ENCODE data around the gene DPP6. TPM values are rescaled to one million over a fixed set of nuclear protein-coding genes. Genes with fewer than 3 reads are reported as not detected.

The DPP6 gene
- total and polyA plus RNA-seq, 5 donors from 2014 or later = not detected

GRCh38 chr7:154553711-154554265, 501.6 kb downstream of the DPP6 start:
- DNase-seq (no peak), ATAC-seq (ENCODE audit: low read depth in 2 of 2) (no peak)
- Histone ChIP-seq H3K4me1 (ENCODE audit: control insufficient read depth, insufficient read depth, low read length, poor library complexity, severe bottlenecking) (no peaks in the 10 kb centered on the region), H3K27me3 (ENCODE audit: control insufficient read depth, insufficient read depth, low read length) (no peaks in the 10 kb centered on the region), H3K9me3 (ENCODE audit: control insufficient read depth in 2 of 2, low read length in 2 of 2) (no peaks in the 10 kb centered on the region), H3K4me3 (ENCODE audit: low read depth, low read length) (no peak overlapping the region), H3K36me3 (ENCODE audit: control insufficient read depth, insufficient read depth, low read length) (no peaks in the 10 kb centered on the region), H3K27ac (ENCODE audit: insufficient read depth, low read length, poor library complexity, severe bottlenecking) (no peak overlapping the region)
- Mint-ChIP-seq H3K4me3 (no peak overlapping the region), H3K9me3 (peaks cover 0 to 10% (median 3%) of the 10 kb centered on the region in 7 donors), H3K27ac (no peak overlapping the region), H3K4me1 (no peaks in the 10 kb centered on the region), H3K36me3 (no peaks in the 10 kb centered on the region), H3K27me3 (no peaks in the 10 kb centered on the region)

- ATAC-seq (ENCODE audit: low read depth in 2 of 2) (no peak), DNase-seq (no peak)
- Histone ChIP-seq H3K27me3 (ENCODE audit: control insufficient read depth, insufficient read depth, low read length) (no peaks in the 10 kb centered on the region), H3K27ac (ENCODE audit: insufficient read depth, low read length, poor library complexity, severe bottlenecking) (no peak overlapping the region), H3K4me1 (ENCODE audit: control insufficient read depth, insufficient read depth, low read length, poor library complexity, severe bottlenecking) (no peaks in the 10 kb centered on the region), H3K9me3 (ENCODE audit: control insufficient read depth in 2 of 2, low read length in 2 of 2) (no peaks in the 10 kb centered on the region), H3K36me3 (ENCODE audit: control insufficient read depth, insufficient read depth, low read length) (no peaks in the 10 kb centered on the region), H3K4me3 (ENCODE audit: low read depth, low read length) (no peak overlapping the region)
- no peaks in the 10 kb centered on the region for H3K27me3 Mint-ChIP-seq
- H3K9me3 Mint-ChIP-seq = peaks cover 0 to 6% (median 2%) of the 10 kb centered on the region in 7 donors
- no peaks in the 10 kb centered on the region for H3K4me1 Mint-ChIP-seq
- H3K4me3 Mint-ChIP-seq = no peak overlapping the region
- H3K36me3 Mint-ChIP-seq = no peaks in the 10 kb centered on the region
- H3K27ac Mint-ChIP-seq = no peak overlapping the region
Measured at GRCh38 chr7:154559454-154559853, 507.3 kb downstream of the DPP6 start.

GRCh38 chr7:154564676-154565075, 512.5 kb downstream of the DPP6 start:
- ATAC-seq (ENCODE audit: low read depth in 2 of 2) = no peak
- Histone ChIP-seq H3K4me1 (ENCODE audit: control insufficient read depth, insufficient read depth, low read length, poor library complexity, severe bottlenecking) (no peaks in the 10 kb centered on the region), H3K36me3 (ENCODE audit: control insufficient read depth, insufficient read depth, low read length) (no peaks in the 10 kb centered on the region), H3K27me3 (ENCODE audit: control insufficient read depth, insufficient read depth, low read length) (no peaks in the 10 kb centered on the region), H3K4me3 (ENCODE audit: low read depth, low read length) (no peak overlapping the region), H3K9me3 (ENCODE audit: control insufficient read depth in 2 of 2, low read length in 2 of 2) (no peaks in the 10 kb centered on the region), H3K27ac (ENCODE audit: insufficient read depth, low read length, poor library complexity, severe bottlenecking) (no peak overlapping the region)
- H3K27me3 Mint-ChIP-seq = no peaks in the 10 kb centered on the region
- no peak overlapping the region for H3K27ac Mint-ChIP-seq
- H3K4me1 Mint-ChIP-seq = no peaks in the 10 kb centered on the region
- H3K4me3 Mint-ChIP-seq = no peak overlapping the region
- DNase-seq = no peak
- peaks cover 0 to 4% (median 0%) of the 10 kb centered on the region in 7 donors for H3K9me3 Mint-ChIP-seq
- H3K36me3 Mint-ChIP-seq = no peaks in the 10 kb centered on the region

GRCh38 chr7:154566877-154567276, 514.7 kb downstream of the DPP6 start:
- DNase-seq = no peak
- Mint-ChIP-seq H3K4me3 (no peak overlapping the region), H3K27me3 (no peaks in the 10 kb centered on the region), H3K4me1 (no peaks in the 10 kb centered on the region), H3K36me3 (no peaks in the 10 kb centered on the region), H3K27ac (no peak overlapping the region), H3K9me3 (peaks cover 0 to 4% (median 0%) of the 10 kb centered on the region in 7 donors)
- Histone ChIP-seq H3K27me3 (ENCODE audit: control insufficient read depth, insufficient read depth, low read length) (no peaks in the 10 kb centered on the region), H3K36me3 (ENCODE audit: control insufficient read depth, insufficient read depth, low read length) (no peaks in the 10 kb centered on the region), H3K4me3 (ENCODE audit: low read depth, low read length) (no peak overlapping the region), H3K9me3 (ENCODE audit: control insufficient read depth in 2 of 2, low read length in 2 of 2) (no peaks in the 10 kb centered on the region), H3K4me1 (ENCODE audit: control insufficient read depth, insufficient read depth, low read length, poor library complexity, severe bottlenecking) (no peaks in the 10 kb centered on the region), H3K27ac (ENCODE audit: insufficient read depth, low read length, poor library complexity, severe bottlenecking) (no peak overlapping the region)
- no peak for ATAC-seq (ENCODE audit: low read depth in 2 of 2)

- DNase-seq (no peak), ATAC-seq (ENCODE audit: low read depth in 2 of 2) (no peak)
- no peak overlapping the region for H3K4me3 ChIP-seq (ENCODE audit: low read depth, low read length)
- H3K4me3 Mint-ChIP-seq = no peak overlapping the region
- no peaks in the 10 kb centered on the region for H3K9me3 ChIP-seq (ENCODE audit: control insufficient read depth in 2 of 2, low read length in 2 of 2)
- peaks cover 0 to 1% (median 0%) of the 10 kb centered on the region in 7 donors for H3K9me3 Mint-ChIP-seq
- no peaks in the 10 kb centered on the region for H3K36me3 ChIP-seq (ENCODE audit: control insufficient read depth, insufficient read depth, low read length)
- no peaks in the 10 kb centered on the region for H3K4me1 Mint-ChIP-seq
- no peaks in the 10 kb centered on the region for H3K27me3 ChIP-seq (ENCODE audit: control insufficient read depth, insufficient read depth, low read length)
- H3K36me3 Mint-ChIP-seq = no peaks in the 10 kb centered on the region
- no peaks in the 10 kb centered on the region for H3K4me1 ChIP-seq (ENCODE audit: control insufficient read depth, insufficient read depth, low read length, poor library complexity, severe bottlenecking)
- no peak overlapping the region for H3K27ac ChIP-seq (ENCODE audit: insufficient read depth, low read length, poor library complexity, severe bottlenecking)
- H3K27me3 Mint-ChIP-seq = no peaks in the 10 kb centered on the region
- no peak overlapping the region for H3K27ac Mint-ChIP-seq
Measured at GRCh38 chr7:154568346-154568745, 516.1 kb downstream of the DPP6 start.

- DNase-seq = no peak
- H3K9me3 Mint-ChIP-seq = no peaks in the 10 kb centered on the region
Measured at GRCh38 chr7:154569916-154570315, 517.7 kb downstream of the DPP6 start.

GRCh38 chr7:154571772-154572171, 519.6 kb downstream of the DPP6 start:
- Mint-ChIP-seq H3K27me3 (no peaks in the 10 kb centered on the region), H3K36me3 (no peaks in the 10 kb centered on the region), H3K4me1 (no peaks in the 10 kb centered on the region), H3K9me3 (peaks cover 0 to 2% (median 0%) of the 10 kb centered on the region in 7 donors), H3K27ac (no peak overlapping the region), H3K4me3 (no peak overlapping the region)
- Histone ChIP-seq H3K4me3 (ENCODE audit: low read depth, low read length) (no peak overlapping the region), H3K9me3 (ENCODE audit: control insufficient read depth in 2 of 2, low read length in 2 of 2) (no peaks in the 10 kb centered on the region), H3K27ac (ENCODE audit: insufficient read depth, low read length, poor library complexity, severe bottlenecking) (no peak overlapping the region), H3K27me3 (ENCODE audit: control insufficient read depth, insufficient read depth, low read length) (no peaks in the 10 kb centered on the region), H3K4me1 (ENCODE audit: control insufficient read depth, insufficient read depth, low read length, poor library complexity, severe bottlenecking) (no peaks in the 10 kb centered on the region), H3K36me3 (ENCODE audit: control insufficient read depth, insufficient read depth, low read length) (no peaks in the 10 kb centered on the region)
- no peak for DNase-seq
- ATAC-seq (ENCODE audit: low read depth in 2 of 2) = no peak

More at GRCh38 chr7:154569916-154570315, 517.7 kb downstream of the DPP6 start:
- no peaks in the 10 kb centered on the region for H3K27me3 Mint-ChIP-seq
- H3K36me3 ChIP-seq (ENCODE audit: control insufficient read depth, insufficient read depth, low read length) = no peaks in the 10 kb centered on the region
- ATAC-seq (ENCODE audit: low read depth in 2 of 2) = no peak
- no peak overlapping the region for H3K4me3 ChIP-seq (ENCODE audit: low read depth, low read length)
- H3K27me3 ChIP-seq (ENCODE audit: control insufficient read depth, insufficient read depth, low read length) = no peaks in the 10 kb centered on the region
- no peaks in the 10 kb centered on the region for H3K36me3 Mint-ChIP-seq
- H3K4me1 Mint-ChIP-seq = no peaks in the 10 kb centered on the region
- no peaks in the 10 kb centered on the region for H3K9me3 ChIP-seq (ENCODE audit: control insufficient read depth in 2 of 2, low read length in 2 of 2)
- no peak overlapping the region for H3K4me3 Mint-ChIP-seq
- H3K27ac Mint-ChIP-seq = no peak overlapping the region
- H3K27ac ChIP-seq (ENCODE audit: insufficient read depth, low read length, poor library complexity, severe bottlenecking) = no peak overlapping the region
- no peaks in the 10 kb centered on the region for H3K4me1 ChIP-seq (ENCODE audit: control insufficient read depth, insufficient read depth, low read length, poor library complexity, severe bottlenecking)

- H3K9me3 ChIP-seq (ENCODE audit: control insufficient read depth in 2 of 2, low read length in 2 of 2) = no peaks in the 10 kb centered on the region
- peaks cover 0 to 2% (median 0%) of the 10 kb centered on the region in 7 donors for H3K9me3 Mint-ChIP-seq
- no peak overlapping the region for H3K27ac Mint-ChIP-seq
- no peak overlapping the region for H3K4me3 ChIP-seq (ENCODE audit: low read depth, low read length)
- H3K36me3 Mint-ChIP-seq = no peaks in the 10 kb centered on the region
- no peak for DNase-seq
- no peak overlapping the region for H3K27ac ChIP-seq (ENCODE audit: insufficient read depth, low read length, poor library complexity, severe bottlenecking)
- no peaks in the 10 kb centered on the region for H3K36me3 ChIP-seq (ENCODE audit: control insufficient read depth, insufficient read depth, low read length)
- H3K4me1 Mint-ChIP-seq = no peaks in the 10 kb centered on the region
- ATAC-seq (ENCODE audit: low read depth in 2 of 2) = no peak
- no peaks in the 10 kb centered on the region for H3K27me3 ChIP-seq (ENCODE audit: control insufficient read depth, insufficient read depth, low read length)
- H3K4me1 ChIP-seq (ENCODE audit: control insufficient read depth, insufficient read depth, low read length, poor library complexity, severe bottlenecking) = no peaks in the 10 kb centered on the region
- no peaks in the 10 kb centered on the region for H3K27me3 Mint-ChIP-seq
- H3K4me3 Mint-ChIP-seq = no peak overlapping the region
Measured at GRCh38 chr7:154574235-154574634, 522.0 kb downstream of the DPP6 start.
